HEK293T (cell line): ENCODE data around the gene ADNP2.

ENCODE experiments used
- BHLHE40 ChIP-seq: fragments of 450-650 bp; IDR thresholded peaks from 2 replicates; pipeline ENCODE4 v1.6.1; 2016; ENCODE audit warnings: mild to moderate bottlenecking, moderate library complexity, borderline replicate concordance
- ELF4 ChIP-seq: fragments of 450-650 bp; IDR thresholded peaks from 2 replicates; pipeline ENCODE4 v1.6.1; 2017; ENCODE audit warnings: antibody characterized with exemption
- FOXA1 ChIP-seq: fragments of 450-650 bp; IDR thresholded peaks from 2 replicates; pipeline ENCODE4 v1.6.1; 2016; ENCODE audit warnings: mild to moderate bottlenecking
- FOXK2 ChIP-seq: fragments of 450-650 bp; IDR thresholded peaks from 2 replicates; pipeline ENCODE4 v1.6.1; 2016; ENCODE audit warnings: mild to moderate bottlenecking
- FOXM1 ChIP-seq: fragments of 450-650 bp; IDR thresholded peaks from 2 replicates; pipeline ENCODE4 v1.6.1; 2017; ENCODE audit warnings: mild to moderate bottlenecking, borderline replicate concordance
- HDGF ChIP-seq: fragments of 450-650 bp; IDR thresholded peaks from 2 replicates; pipeline ENCODE4 v1.6.1; 2017; ENCODE audit warnings: antibody characterized with exemption, borderline replicate concordance
- L3MBTL2 ChIP-seq: fragments of 450-650 bp; conservative IDR thresholded peaks from 2 replicates; pipeline ENCODE4 v1.6.1; 2016; ENCODE audit warnings: mild to moderate bottlenecking
- PKNOX1 ChIP-seq: fragments of 450-650 bp; IDR thresholded peaks from 2 replicates; pipeline ENCODE4 v1.6.1; 2016
- SP1 ChIP-seq: fragments of 450-650 bp; IDR thresholded peaks from 2 replicates; pipeline ENCODE4 v1.6.1; 2017
- SUZ12 ChIP-seq: fragments of 450-650 bp; IDR thresholded peaks from 2 replicates; pipeline ENCODE4 v1.6.1; 2016; ENCODE audit warnings: mild to moderate bottlenecking
- TARDBP ChIP-seq: fragments of 450-650 bp; IDR thresholded peaks from 2 replicates; pipeline ENCODE4 v1.6.1; 2016
- ZNF384 ChIP-seq: fragments of 450-650 bp; IDR thresholded peaks from 2 replicates; pipeline ENCODE4 v1.6.1; 2016

DNA sequence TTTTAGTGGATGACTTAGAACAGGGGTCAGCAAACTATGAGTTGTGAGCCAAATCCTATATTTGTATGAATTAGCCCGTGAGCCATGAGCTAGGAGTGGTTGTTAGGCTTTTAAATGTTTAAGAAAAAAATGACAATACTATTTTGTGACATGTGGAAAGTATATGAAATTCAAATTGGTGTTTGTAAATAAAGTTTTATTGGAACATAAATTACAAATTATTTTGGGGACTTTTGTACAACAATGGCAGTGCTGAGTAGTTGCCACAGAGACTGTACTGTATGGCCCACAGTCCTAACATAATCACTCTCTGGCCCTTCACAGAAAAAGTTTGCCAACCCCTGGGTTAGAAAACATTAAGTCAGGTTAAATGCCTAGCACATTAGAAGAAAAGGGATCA lies 26.1 kb downstream of the ADNP2 start:
- TF ChIP-seq BHLHE40 (no peak), PKNOX1 (no peak), FOXM1 (no peak), L3MBTL2 (no peak), SP1 (no peak), FOXK2 (no peak), ELF4 (no peak), FOXA1 (no peak), ZNF384 (no peak), TARDBP (no peak), SUZ12 (no peak), HDGF (no peak)
